H9 (cell line): ENCODE results near the gene ZNF383. TPM values are rescaled to one million over a fixed set of nuclear protein-coding genes. Genes with fewer than 3 reads are reported as not detected.

ENCODE experiments used
- DNase-seq: peaks from one replicate; pipeline ENCODE4 v3.0.0-alpha.2; 2017
- H2AFZ ChIP-seq: one replicate; pipeline ENCODE4 v1.6.1; 2013; ENCODE audit warnings: mild to moderate bottlenecking, low read length, control low read depth, moderate library complexity
- H2AK5ac ChIP-seq: 2 replicates; pipeline ENCODE4 v1.6.1; 2013; ENCODE audit warnings: low read length, control low read depth, mixed read lengths; ENCODE audit not compliant: insufficient read length
- H2BK120ac ChIP-seq: one replicate; pipeline ENCODE4 v1.6.1; 2013; ENCODE audit warnings: low read depth, mild to moderate bottlenecking, low read length, control low read depth, inconsistent platforms; ENCODE audit not compliant: poor library complexity, severe bottlenecking
- H2BK12ac ChIP-seq: 2 replicates; pipeline ENCODE4 v1.6.1; 2013; ENCODE audit warnings: low read length, control low read depth, mixed read lengths, low read depth; ENCODE audit not compliant: insufficient read length
- H2BK15ac ChIP-seq: 2 replicates; pipeline ENCODE4 v1.6.1; 2013; ENCODE audit warnings: low read depth, low read length, control low read depth
- H2BK20ac ChIP-seq: one replicate; pipeline ENCODE4 v1.6.1; 2013; ENCODE audit warnings: low read depth, mild to moderate bottlenecking, low read length, control low read depth, inconsistent platforms; ENCODE audit not compliant: poor library complexity, severe bottlenecking
- H2BK5ac ChIP-seq: 2 replicates; pipeline ENCODE4 v1.6.1; 2013; ENCODE audit warnings: low read length, control low read depth, mixed read lengths; ENCODE audit not compliant: insufficient read length
- H3K14ac ChIP-seq: 2 replicates; pipeline ENCODE4 v1.6.1; 2013; ENCODE audit warnings: low read length, control low read depth; ENCODE audit not compliant: insufficient read depth
- H3K18ac ChIP-seq: 2 replicates; pipeline ENCODE4 v1.6.1; 2013; ENCODE audit warnings: low read depth, mild to moderate bottlenecking, mixed read lengths, low read length, control low read depth; ENCODE audit not compliant: insufficient read length
- H3K23ac ChIP-seq: 2 replicates; pipeline ENCODE4 v1.6.1; 2013; ENCODE audit warnings: low read length, control low read depth, mixed read lengths, low read depth; ENCODE audit not compliant: insufficient read length
- H3K23me2 ChIP-seq: 2 replicates; pipeline ENCODE4 v1.6.1; 2013; ENCODE audit warnings: low read depth, mild to moderate bottlenecking, mixed read lengths, low read length, control low read depth; ENCODE audit not compliant: insufficient read length, poor library complexity, severe bottlenecking
- H3K27ac ChIP-seq: 2 replicates; pipeline ENCODE4 v1.5.1; 2013; ENCODE audit warnings: low read length, control low read depth, mixed read lengths, low read depth; ENCODE audit not compliant: insufficient read length
- H3K27me3 ChIP-seq: 2 replicates; pipeline ENCODE4 v1.6.1; 2013; ENCODE audit warnings: low read length, control low read depth, inconsistent platforms; ENCODE audit not compliant: insufficient read depth
- H3K4ac ChIP-seq: 2 replicates; pipeline ENCODE4 v1.6.1; 2013; ENCODE audit warnings: low read depth, mild to moderate bottlenecking, control low read depth, inconsistent platforms, low read length, moderate library complexity
- H3K4me1 ChIP-seq: 2 replicates; pipeline ENCODE4 v1.6.1; 2013; ENCODE audit warnings: low read length, control low read depth, inconsistent platforms; ENCODE audit not compliant: insufficient read depth
- H3K4me2 ChIP-seq: 2 replicates; pipeline ENCODE4 v1.6.1; 2013; ENCODE audit warnings: low read length, control low read depth, mixed read lengths; ENCODE audit not compliant: insufficient read length, insufficient read depth
- H3K56ac ChIP-seq: 2 replicates; pipeline ENCODE4 v1.6.1; 2013; ENCODE audit warnings: low read depth, mild to moderate bottlenecking, mixed read lengths, low read length, control low read depth; ENCODE audit not compliant: insufficient read length
- H3K79me1 ChIP-seq: 2 replicates; pipeline ENCODE4 v1.6.1; 2013; ENCODE audit warnings: low read depth, mild to moderate bottlenecking, moderate library complexity, low read length, control low read depth, inconsistent platforms; ENCODE audit not compliant: insufficient read depth, poor library complexity, severe bottlenecking
- H3K79me2 ChIP-seq: 2 replicates; pipeline ENCODE4 v1.6.1; 2013; ENCODE audit warnings: low read length, control low read depth, inconsistent platforms; ENCODE audit not compliant: insufficient read depth
- H3K9ac ChIP-seq: 2 replicates; pipeline ENCODE4 v1.6.1; 2013; ENCODE audit warnings: low read length, control low read depth, mixed read lengths; ENCODE audit not compliant: insufficient read length; ENCODE audit errors: extremely low read depth
- H3K9me3 ChIP-seq: one replicate; pipeline ENCODE4 v1.6.1; 2013; ENCODE audit warnings: low read depth, low read length, inconsistent platforms; ENCODE audit not compliant: control insufficient read depth
- H3T11ph ChIP-seq: one replicate; pipeline ENCODE4 v1.6.1; 2013; ENCODE audit warnings: mild to moderate bottlenecking, low read length, control low read depth, inconsistent platforms
- H4K20me1 ChIP-seq: one replicate; pipeline ENCODE4 v1.6.1; 2013; ENCODE audit not compliant: control insufficient read depth, insufficient read length, insufficient read depth
- H4K5ac ChIP-seq: 2 replicates; pipeline ENCODE4 v1.6.1; 2013; ENCODE audit warnings: low read depth, mild to moderate bottlenecking, mixed read lengths, low read length, control low read depth; ENCODE audit not compliant: insufficient read length
- H4K8ac ChIP-seq: replicated peaks from 2 replicates; pipeline ENCODE4 v1.6.1; 2013; ENCODE audit warnings: low read length, control low read depth, mixed read lengths, low read depth; ENCODE audit not compliant: insufficient read length
- H4K91ac ChIP-seq: 2 replicates; pipeline ENCODE4 v1.6.1; 2013; ENCODE audit warnings: low read depth, mild to moderate bottlenecking, moderate library complexity, mixed read lengths, low read length, control low read depth; ENCODE audit not compliant: insufficient read length
- H3K27ac Mint-ChIP-seq, 3 experiments: 2 replicates in 2 of 3; 3 replicates in 1 of 3; pipeline ENCODE4 v1.8.0; 2020 to 2021; ENCODE audit warnings: mixed read lengths in 3 of 3, mild to moderate bottlenecking in 1 of 3, moderate library complexity in 1 of 3
- H3K27me3 Mint-ChIP-seq: 2 replicates; pipeline ENCODE4 v1.8.0; 2021; ENCODE audit warnings: low read depth, mild to moderate bottlenecking, moderate library complexity, mixed read lengths
- H3K36me3 Mint-ChIP-seq, 3 experiments: 2 replicates in 2 of 3; 3 replicates in 1 of 3; pipeline ENCODE4 v1.8.0; 2020 to 2021; ENCODE audit warnings: low read depth in 3 of 3, mixed read lengths in 3 of 3; ENCODE audit not compliant: insufficient read depth in 1 of 3
- H3K4me1 Mint-ChIP-seq, 2 experiments: 2 replicates each; pipeline ENCODE4 v1.8.0; 2020; ENCODE audit warnings: mixed read lengths in 2 of 2
- H3K4me3 Mint-ChIP-seq, 2 experiments: 2 replicates in 1 of 2; 3 replicates in 1 of 2; pipeline ENCODE4 v1.8.0; 2020 to 2021; ENCODE audit warnings: mild to moderate bottlenecking in 2 of 2, mixed read lengths in 2 of 2, moderate library complexity in 1 of 2
- H3K9me3 Mint-ChIP-seq, 2 experiments: 2 replicates in 1 of 2; 3 replicates in 1 of 2; pipeline ENCODE4 v1.8.0; 2020; ENCODE audit warnings: mild to moderate bottlenecking in 2 of 2, mixed read lengths in 2 of 2, moderate library complexity in 1 of 2
- WGBS: extraction: QIAGEN DNeasy Blood & Tissue Kit; methylation state at CpG from one replicate; pipeline ENCODE4 v1.1.7; 2013; ENCODE audit warnings: missing lambda C conversion rate, low lambda C conversion rate, mixed read lengths; ENCODE audit not compliant: insufficient read length; ENCODE audit errors: extremely low coverage; 5-methylcytosine and 5-hydroxymethylcytosine counted together
- total RNA-seq: library from RNA; stranded (reverse); gene quantifications from 2 replicates; pipeline ENCODE4 v1.2.1, GENCODE V29; 2021
- TF ChIP-seq, protein P1 (sequence below): fragments of 200-600 bp; sonication (generic); conservative IDR thresholded peaks from 3 replicates; pipeline ENCODE4 v1.8.0; 2021; ENCODE audit warnings: antibody characterized with exemption, mild to moderate bottlenecking

Gene ZNF383
- total RNA-seq, 1 experiment from 2014 or later = 5.7 TPM

DNA sequence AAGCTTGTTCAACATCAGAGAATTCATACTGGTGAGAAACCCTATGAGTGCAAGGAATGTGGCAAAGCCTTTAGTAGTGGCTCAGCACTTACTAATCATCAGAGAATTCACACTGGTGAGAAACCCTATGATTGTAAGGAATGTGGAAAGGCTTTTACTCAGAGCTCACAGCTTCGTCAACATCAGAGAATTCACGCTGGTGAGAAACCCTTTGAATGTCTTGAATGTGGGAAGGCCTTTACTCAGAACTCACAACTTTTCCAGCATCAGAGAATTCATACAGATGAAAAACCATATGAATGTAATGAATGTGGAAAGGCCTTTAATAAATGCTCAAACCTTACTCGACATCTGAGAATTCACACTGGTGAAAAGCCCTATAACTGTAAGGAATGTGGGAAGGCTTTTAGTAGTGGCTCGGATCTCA, 25.2 kb downstream of the ZNF383 start:
- H3K4me2 ChIP-seq = no peak overlapping the region
- no peak overlapping the region for H4K5ac ChIP-seq
- H3K18ac ChIP-seq = no peak overlapping the region
- H3K36me3 Mint-ChIP-seq = peaks cover 63 to 72% (median 71%) of the 10 kb centered on the region in 3 experiments
- H4K8ac ChIP-seq = no peak overlapping the region
- H4K20me1 ChIP-seq = no peaks in the 10 kb centered on the region
- H3K4ac ChIP-seq = no peak overlapping the region
- H2BK12ac ChIP-seq = no peak overlapping the region
- no peak overlapping the region for H3T11ph ChIP-seq
- no peak for DNase-seq
- H3K4me1 Mint-ChIP-seq = peaks cover 4 to 6% of the 10 kb centered on the region in 2 experiments; a peak in 1 of 4 replicates
- no peak overlapping the region for H3K23ac ChIP-seq
- no peak overlapping the region for H2BK15ac ChIP-seq
- no peaks in the 10 kb centered on the region for H3K27me3 ChIP-seq
- no peaks in the 10 kb centered on the region; the same call in 1 of the 2 replicates for H3K27me3 Mint-ChIP-seq
- TF ChIP-seq, protein P1, sequence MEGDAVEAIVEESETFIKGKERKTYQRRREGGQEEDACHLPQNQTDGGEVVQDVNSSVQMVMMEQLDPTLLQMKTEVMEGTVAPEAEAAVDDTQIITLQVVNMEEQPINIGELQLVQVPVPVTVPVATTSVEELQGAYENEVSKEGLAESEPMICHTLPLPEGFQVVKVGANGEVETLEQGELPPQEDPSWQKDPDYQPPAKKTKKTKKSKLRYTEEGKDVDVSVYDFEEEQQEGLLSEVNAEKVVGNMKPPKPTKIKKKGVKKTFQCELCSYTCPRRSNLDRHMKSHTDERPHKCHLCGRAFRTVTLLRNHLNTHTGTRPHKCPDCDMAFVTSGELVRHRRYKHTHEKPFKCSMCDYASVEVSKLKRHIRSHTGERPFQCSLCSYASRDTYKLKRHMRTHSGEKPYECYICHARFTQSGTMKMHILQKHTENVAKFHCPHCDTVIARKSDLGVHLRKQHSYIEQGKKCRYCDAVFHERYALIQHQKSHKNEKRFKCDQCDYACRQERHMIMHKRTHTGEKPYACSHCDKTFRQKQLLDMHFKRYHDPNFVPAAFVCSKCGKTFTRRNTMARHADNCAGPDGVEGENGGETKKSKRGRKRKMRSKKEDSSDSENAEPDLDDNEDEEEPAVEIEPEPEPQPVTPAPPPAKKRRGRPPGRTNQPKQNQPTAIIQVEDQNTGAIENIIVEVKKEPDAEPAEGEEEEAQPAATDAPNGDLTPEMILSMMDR = no peak
- no peak overlapping the region for H3K14ac ChIP-seq
- no CpG with 5 or more reads among the region's 4 CpGs for WGBS
- H3K56ac ChIP-seq = no peak overlapping the region
- H4K91ac ChIP-seq = no peak overlapping the region
- no peak overlapping the region for H2BK5ac ChIP-seq
- H3K9me3 ChIP-seq = peaks cover 48% of the 10 kb centered on the region
- H3K23me2 ChIP-seq = no peaks in the 10 kb centered on the region
- H3K4me1 ChIP-seq = no peaks in the 10 kb centered on the region
- H2BK20ac ChIP-seq = no peak overlapping the region
- H2BK120ac ChIP-seq = no peak overlapping the region
- H3K27ac ChIP-seq = no peak overlapping the region
- no peak overlapping the region for H3K9ac ChIP-seq
- no peak overlapping the region for H2AFZ ChIP-seq
- no peaks in the 10 kb centered on the region for H3K79me1 ChIP-seq
- no peak overlapping the region for H3K27ac Mint-ChIP-seq
- H3K79me2 ChIP-seq = no peaks in the 10 kb centered on the region
- H2AK5ac ChIP-seq = no peak overlapping the region
- no peak overlapping the region for H3K4me3 Mint-ChIP-seq
- H3K9me3 Mint-ChIP-seq = peaks cover 80 to 83% of the 10 kb centered on the region in 2 experiments
